GM12891 (cell line): ENCODE data around the gene METAP1D.

Experiments used
- DNase-seq: peaks from one replicate; pipeline ENCODE4 v3.0.0; 2011; ENCODE audit warnings: low spot score; ENCODE audit not compliant: insufficient read length
- FAIRE-seq: peaks from 2 replicates; lab custom pipeline; 2011; peaks lifted over from hg19 to GRCh38; lab: Jason Lieb, UNC
- PAX5 ChIP-seq: IDR thresholded peaks from 2 replicates; pipeline ENCODE4 v1.6.1; 2011; ENCODE audit warnings: low read length, moderate library complexity, mild to moderate bottlenecking; ENCODE audit not compliant: insufficient read depth, severe bottlenecking
- POLR2A ChIP-seq: IDR thresholded peaks from 2 replicates; pipeline ENCODE4 v1.6.1; 2011; ENCODE audit warnings: low read depth, low read length, control low read depth
- POLR2AphosphoS5 ChIP-seq: IDR thresholded peaks from 2 replicates; pipeline ENCODE4 v1.6.1; 2011; ENCODE audit warnings: low read depth, low read length, control low read depth
- POU2F2 ChIP-seq: IDR thresholded peaks from 2 replicates; pipeline ENCODE4 v1.6.1; 2011; ENCODE audit warnings: low read depth, mild to moderate bottlenecking, control low read depth, low read length, moderate library complexity
- SPI1 ChIP-seq: IDR thresholded peaks from 2 replicates; pipeline ENCODE4 v1.6.1; 2011; ENCODE audit warnings: low read depth, low read length, control low read depth
- TAF1 ChIP-seq: IDR thresholded peaks from 2 replicates; pipeline ENCODE4 v1.6.1; 2011; ENCODE audit warnings: low read depth, low read length, control low read depth

METAP1D gene

GRCh38 chr2:172046866-172047565 is 47.3 kb downstream of the METAP1D start:
- no peak for FAIRE-seq
- TF ChIP-seq POLR2AphosphoS5 (no peak), SPI1 (no peak), PAX5 (no peak), TAF1 (no peak), POU2F2 (no peak), POLR2A (no peak)
- DNase-seq: no peak

GRCh38 chr2:172047566-172048507 is 48.1 kb downstream of the METAP1D start:
- no peak for TF ChIP-seq TAF1
- no peak for TF ChIP-seq POU2F2
- no peak for TF ChIP-seq PAX5
- TF ChIP-seq POLR2AphosphoS5: no peak
- TF ChIP-seq POLR2A: no peak
- TF ChIP-seq SPI1: no peak
- FAIRE-seq (no peak), DNase-seq (no peak)

GRCh38 chr2:172048508-172049503 is 49.1 kb downstream of the METAP1D start:
- TF ChIP-seq POU2F2 (no peak), PAX5 (no peak), SPI1 (no peak), TAF1 (no peak), POLR2AphosphoS5 (no peak)
- DNase-seq (no peak), FAIRE-seq (no peak)

GRCh38 chr2:172049567-172050120 is 49.9 kb downstream of the METAP1D start:
- no peak for FAIRE-seq

GRCh38 chr2:172050479-172051125 is 50.8 kb downstream of the METAP1D start:
- TF ChIP-seq TAF1: no peak
- TF ChIP-seq SPI1: no peak
- FAIRE-seq (no peak), DNase-seq (no peak)

More at GRCh38 chr2:172049567-172050120, 49.9 kb downstream of the METAP1D start:
- TF ChIP-seq TAF1: no peak
- TF ChIP-seq POU2F2: no peak
- TF ChIP-seq PAX5: no peak
- TF ChIP-seq SPI1: no peak
- TF ChIP-seq POLR2AphosphoS5: no peak
- no peak for TF ChIP-seq POLR2A
- no peak for DNase-seq

GRCh38 chr2:172052000-172052983 is 52.5 kb downstream of the METAP1D start:
- DNase-seq (no peak), FAIRE-seq (no peak)
- no peak for TF ChIP-seq PAX5
- TF ChIP-seq POLR2AphosphoS5: no peak
- no peak for TF ChIP-seq SPI1
- no peak for TF ChIP-seq POU2F2

GRCh38 chr2:172053486-172053885 is 53.7 kb downstream of the METAP1D start:
- TF ChIP-seq POU2F2 (no peak), TAF1 (no peak), POLR2A (no peak), PAX5 (no peak), SPI1 (no peak), POLR2AphosphoS5 (no peak)
- FAIRE-seq (no peak), DNase-seq (no peak)

GRCh38 chr2:172056293-172056692 is 56.5 kb downstream of the METAP1D start:
- TF ChIP-seq POLR2A: no peak
- TF ChIP-seq PAX5: no peak
- no peak for TF ChIP-seq TAF1
- TF ChIP-seq POLR2AphosphoS5: no peak
- TF ChIP-seq SPI1: no peak
- no peak for TF ChIP-seq POU2F2
- no peak for DNase-seq
- FAIRE-seq: no peak
